ENCODE data around the gene EEFSEC. TPM values are rescaled to one million over a fixed set of nuclear protein-coding genes. Genes with fewer than 3 reads are reported as not detected.

EEFSEC gene
- total RNA-seq, 1 donor from 2014 or later, result 0.92 TPM

- no peak overlapping the region for H3K9ac ChIP-seq
- H3K27ac Mint-ChIP-seq, result no peak overlapping the region
Measured at GRCh38 chr3:128319107-128319506, 165.8 kb downstream of the EEFSEC start.

GRCh38 chr3:128319741-128320141 lies 166.5 kb downstream of the EEFSEC start:
- H4K20me1 ChIP-seq (ENCODE audit: low read depth), result no peaks in the 10 kb centered on the region
- Mint-ChIP-seq H3K9me3 (no peaks in the 10 kb centered on the region), H3K4me1 (peaks cover 37% of the 10 kb centered on the region), H3K36me3 (no peaks in the 10 kb centered on the region), H3K27me3 (ENCODE audit: insufficient read depth, low read depth) (no peaks in the 10 kb centered on the region), H3K4me3 (no peak overlapping the region), H3K27ac (no peak overlapping the region)
- H3K79me2 ChIP-seq (ENCODE audit: low read depth), result no peaks in the 10 kb centered on the region
- H3K9me3 ChIP-seq (ENCODE audit: low read depth), result no peaks in the 10 kb centered on the region
- H3K27ac ChIP-seq, result no peak overlapping the region
- H2AFZ ChIP-seq (replicated peaks), result no peak overlapping the region
- H3K4me3 ChIP-seq, result no peak overlapping the region
- no peaks in the 10 kb centered on the region for H3F3A ChIP-seq (ENCODE audit: low read depth)
- no peak for DNase-seq (ENCODE audit: low spot score)
- H3K4me2 ChIP-seq, result no peak overlapping the region
- H3K27me3 ChIP-seq, result no peaks in the 10 kb centered on the region
- peaks cover 5% of the 10 kb centered on the region for H3K4me1 ChIP-seq
- TF ChIP-seq EZH2phosphoT487 (IDR thresholded peaks at IDR 0.05), result no peak
- TF ChIP-seq, protein P1, sequence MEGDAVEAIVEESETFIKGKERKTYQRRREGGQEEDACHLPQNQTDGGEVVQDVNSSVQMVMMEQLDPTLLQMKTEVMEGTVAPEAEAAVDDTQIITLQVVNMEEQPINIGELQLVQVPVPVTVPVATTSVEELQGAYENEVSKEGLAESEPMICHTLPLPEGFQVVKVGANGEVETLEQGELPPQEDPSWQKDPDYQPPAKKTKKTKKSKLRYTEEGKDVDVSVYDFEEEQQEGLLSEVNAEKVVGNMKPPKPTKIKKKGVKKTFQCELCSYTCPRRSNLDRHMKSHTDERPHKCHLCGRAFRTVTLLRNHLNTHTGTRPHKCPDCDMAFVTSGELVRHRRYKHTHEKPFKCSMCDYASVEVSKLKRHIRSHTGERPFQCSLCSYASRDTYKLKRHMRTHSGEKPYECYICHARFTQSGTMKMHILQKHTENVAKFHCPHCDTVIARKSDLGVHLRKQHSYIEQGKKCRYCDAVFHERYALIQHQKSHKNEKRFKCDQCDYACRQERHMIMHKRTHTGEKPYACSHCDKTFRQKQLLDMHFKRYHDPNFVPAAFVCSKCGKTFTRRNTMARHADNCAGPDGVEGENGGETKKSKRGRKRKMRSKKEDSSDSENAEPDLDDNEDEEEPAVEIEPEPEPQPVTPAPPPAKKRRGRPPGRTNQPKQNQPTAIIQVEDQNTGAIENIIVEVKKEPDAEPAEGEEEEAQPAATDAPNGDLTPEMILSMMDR (IDR thresholded peaks at IDR 0.05), result no peak
- no peak for TF ChIP-seq EZH2 (IDR thresholded peaks at IDR 0.05)
- H3K36me3 ChIP-seq, result no peaks in the 10 kb centered on the region
- H3K9ac ChIP-seq, result no peak overlapping the region

More at GRCh38 chr3:128319107-128319506, 165.8 kb downstream of the EEFSEC start:
- H3F3A ChIP-seq (ENCODE audit: low read depth), result no peaks in the 10 kb centered on the region
- H3K4me1 ChIP-seq, result peaks cover 5% of the 10 kb centered on the region
- H3K4me2 ChIP-seq, result no peak overlapping the region
- H3K27ac ChIP-seq, result no peak overlapping the region
- no peaks in the 10 kb centered on the region for H4K20me1 ChIP-seq (ENCODE audit: low read depth)
- Mint-ChIP-seq H3K4me1 (peaks cover 35% of the 10 kb centered on the region), H3K9me3 (no peaks in the 10 kb centered on the region), H3K36me3 (no peaks in the 10 kb centered on the region), H3K27me3 (ENCODE audit: insufficient read depth, low read depth) (no peaks in the 10 kb centered on the region), H3K4me3 (no peak overlapping the region)
- H3K79me2 ChIP-seq (ENCODE audit: low read depth), result no peaks in the 10 kb centered on the region
- H3K27me3 ChIP-seq, result no peaks in the 10 kb centered on the region
- no peak overlapping the region for H2AFZ ChIP-seq (replicated peaks)
- no peaks in the 10 kb centered on the region for H3K36me3 ChIP-seq
- no peak overlapping the region for H3K4me3 ChIP-seq
- no peaks in the 10 kb centered on the region for H3K9me3 ChIP-seq (ENCODE audit: low read depth)
- DNase-seq (ENCODE audit: low spot score), result no peak
- no peak for TF ChIP-seq EZH2phosphoT487 (IDR thresholded peaks at IDR 0.05)
- no peak for TF ChIP-seq EZH2 (IDR thresholded peaks at IDR 0.05)
- TF ChIP-seq, protein P1 (IDR thresholded peaks at IDR 0.05), result no peak

DNA sequence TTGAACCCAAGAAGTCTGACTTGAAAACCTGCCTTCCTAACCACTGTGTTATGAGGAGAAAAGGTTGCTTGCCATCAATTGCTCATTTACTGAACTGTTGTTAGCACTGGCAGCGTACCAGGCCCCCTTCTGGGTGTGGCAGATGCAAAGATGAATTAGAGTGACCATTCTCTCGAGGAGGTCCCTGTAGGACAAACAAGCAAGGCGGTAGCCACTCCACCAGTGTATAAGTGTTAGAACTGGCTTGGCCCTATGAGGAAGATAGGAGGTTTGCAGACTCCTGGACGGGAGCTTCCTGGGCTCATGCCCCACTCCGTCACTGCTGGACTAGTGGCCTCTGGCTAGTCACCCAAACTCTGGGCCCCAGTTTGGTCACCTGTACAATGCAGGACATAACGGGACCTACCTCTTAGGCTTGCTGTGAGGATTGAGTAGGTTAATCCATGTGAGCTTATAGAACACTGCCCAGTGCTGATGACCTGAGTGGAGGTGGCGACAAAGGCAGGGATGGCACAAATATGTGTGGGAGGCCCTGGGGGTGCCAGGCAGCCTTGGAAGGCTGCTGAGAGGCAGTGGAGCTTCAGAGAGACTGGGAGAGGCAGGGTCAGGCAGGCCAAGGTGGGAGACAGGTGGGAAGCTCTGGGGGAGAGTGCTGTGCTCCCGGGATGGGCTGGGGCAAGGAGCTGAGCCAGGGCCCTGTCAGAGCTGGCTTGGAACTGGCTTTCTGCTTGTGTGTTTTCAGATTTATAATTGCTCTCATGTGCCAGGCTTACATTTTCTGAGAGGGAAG lies 167.5 kb downstream of the EEFSEC start:
- Histone ChIP-seq H3K27ac (no peak overlapping the region), H3K4me3 (no peak overlapping the region), H3K4me1 (peaks cover 5% of the 10 kb centered on the region), H3K9me3 (ENCODE audit: low read depth) (no peaks in the 10 kb centered on the region), H3K4me2 (no peak overlapping the region), H4K20me1 (ENCODE audit: low read depth) (no peaks in the 10 kb centered on the region), H3K27me3 (no peaks in the 10 kb centered on the region), H3K79me2 (ENCODE audit: low read depth) (no peaks in the 10 kb centered on the region), H2AFZ (replicated peaks) (no peak overlapping the region), H3K36me3 (no peaks in the 10 kb centered on the region), H3F3A (ENCODE audit: low read depth) (no peaks in the 10 kb centered on the region), H3K9ac (no peak overlapping the region)
- peak overlapping the region; percentile 79 for H3K27ac Mint-ChIP-seq
- no peaks in the 10 kb centered on the region for H3K27me3 Mint-ChIP-seq (ENCODE audit: insufficient read depth, low read depth)
- no peak for DNase-seq (ENCODE audit: low spot score)
- H3K4me1 Mint-ChIP-seq, result peaks cover 38% of the 10 kb centered on the region
- no peaks in the 10 kb centered on the region for H3K9me3 Mint-ChIP-seq
- no peaks in the 10 kb centered on the region for H3K36me3 Mint-ChIP-seq
- TF ChIP-seq, protein P1 (IDR thresholded peaks at IDR 0.05), result no peak
- TF ChIP-seq EZH2 (IDR thresholded peaks at IDR 0.05), result no peak
- TF ChIP-seq EZH2phosphoT487 (IDR thresholded peaks at IDR 0.05), result no peak
- no peak overlapping the region for H3K4me3 Mint-ChIP-seq
